Trophoblast cell (in vitro differentiated cells and primary cell): Measurements from ENCODE around the gene SEMA6C.

ENCODE experiments used
- DNase-seq, 2 donors: peaks; one replicate each; pipeline ENCODE4 v3.0.0-alpha.2; 2016
- H2AFZ ChIP-seq: 2 replicates; pipeline ENCODE4 v1.6.1; 2013; ENCODE audit warnings: low read length, moderate library complexity, mild to moderate bottlenecking; ENCODE audit not compliant: insufficient read depth, poor library complexity
- H2AK5ac ChIP-seq: 2 replicates; pipeline ENCODE4 v1.6.1; 2013; ENCODE audit warnings: mild to moderate bottlenecking, low read length
- H2BK120ac ChIP-seq: 2 replicates; pipeline ENCODE4 v1.6.1; 2013; ENCODE audit warnings: low read length, mild to moderate bottlenecking, moderate library complexity; ENCODE audit not compliant: insufficient read depth, poor library complexity
- H2BK12ac ChIP-seq: 2 replicates; pipeline ENCODE4 v1.6.1; 2013; ENCODE audit warnings: mild to moderate bottlenecking, low read length, moderate library complexity
- H2BK5ac ChIP-seq: 2 replicates; pipeline ENCODE4 v1.6.1; 2013; ENCODE audit warnings: low read length, low read depth, moderate library complexity, mild to moderate bottlenecking; ENCODE audit not compliant: poor library complexity
- H3K14ac ChIP-seq: 2 replicates; pipeline ENCODE4 v1.6.1; 2013; ENCODE audit warnings: mild to moderate bottlenecking, low read length
- H3K18ac ChIP-seq: 2 replicates; pipeline ENCODE4 v1.6.1; 2013; ENCODE audit warnings: mild to moderate bottlenecking, low read length
- H3K23ac ChIP-seq: 2 replicates; pipeline ENCODE4 v1.6.1; 2013; ENCODE audit warnings: low read length
- H3K27ac ChIP-seq: 2 replicates; pipeline ENCODE4 v1.5.1; 2013; ENCODE audit warnings: low read depth, mild to moderate bottlenecking, inconsistent platforms, low read length, moderate library complexity
- H3K27me3 ChIP-seq: 2 replicates; pipeline ENCODE4 v1.6.1; 2013; ENCODE audit warnings: inconsistent platforms, mild to moderate bottlenecking, low read length, moderate library complexity; ENCODE audit not compliant: insufficient read depth
- H3K36me3 ChIP-seq, 2 experiments: 1 replicate in 1 of 2; 2 replicates in 1 of 2; pipeline ENCODE4 v1.6.1; 2013; ENCODE audit warnings: low read length in 2 of 2, mild to moderate bottlenecking in 2 of 2, moderate library complexity in 1 of 2; ENCODE audit not compliant: insufficient read depth in 2 of 2, control insufficient read depth in 1 of 2
- H3K4ac ChIP-seq: 2 replicates; pipeline ENCODE4 v1.6.1; 2013; ENCODE audit warnings: low read depth, mild to moderate bottlenecking, low read length, moderate library complexity
- H3K4me1 ChIP-seq, 2 experiments: 1 replicate in 1 of 2; 2 replicates in 1 of 2; pipeline ENCODE4 v1.6.1; 2013; ENCODE audit warnings: low read length in 2 of 2, mild to moderate bottlenecking in 2 of 2, moderate library complexity in 1 of 2; ENCODE audit not compliant: insufficient read depth in 2 of 2, control insufficient read depth in 1 of 2
- H3K4me2 ChIP-seq: 2 replicates; pipeline ENCODE4 v1.6.1; 2013; ENCODE audit warnings: inconsistent platforms, mild to moderate bottlenecking, low read length, moderate library complexity
- H3K4me3 ChIP-seq: 2 replicates; pipeline ENCODE4 v1.5.1; 2013; ENCODE audit warnings: mild to moderate bottlenecking, low read depth, low read length, inconsistent platforms
- H3K79me1 ChIP-seq: one replicate; pipeline ENCODE4 v1.6.1; 2013; ENCODE audit warnings: low read length
- H3K79me2 ChIP-seq: 2 replicates; pipeline ENCODE4 v1.6.1; 2013; ENCODE audit warnings: low read length, mild to moderate bottlenecking; ENCODE audit not compliant: control insufficient read depth, insufficient read depth, poor library complexity
- H3K9ac ChIP-seq: 2 replicates; pipeline ENCODE4 v1.6.1; 2013; ENCODE audit warnings: mild to moderate bottlenecking, low read length
- H3K9me3 ChIP-seq: 2 replicates; pipeline ENCODE4 v1.6.1; 2013; ENCODE audit warnings: low read depth, mild to moderate bottlenecking, control low read depth, inconsistent platforms, low read length; ENCODE audit not compliant: insufficient read depth
- H4K12ac ChIP-seq: 2 replicates; pipeline ENCODE4 v1.6.1; 2013; ENCODE audit warnings: low read depth, mild to moderate bottlenecking, low read length, moderate library complexity
- H4K8ac ChIP-seq: 2 replicates; pipeline ENCODE4 v1.6.1; 2013; ENCODE audit warnings: low read depth, mild to moderate bottlenecking, low read length, moderate library complexity
- H4K91ac ChIP-seq: one replicate; pipeline ENCODE4 v1.6.1; 2013; ENCODE audit warnings: low read depth, mild to moderate bottlenecking, low read length, moderate library complexity
- WGBS: extraction: QIAGEN DNeasy Blood & Tissue Kit; methylation state at CpG from one replicate; pipeline ENCODE4 v1.1.7; 2013; ENCODE audit warnings: missing lambda C conversion rate; ENCODE audit not compliant: insufficient read length, insufficient coverage; ENCODE audit errors: extremely low coverage; 5-methylcytosine and 5-hydroxymethylcytosine counted together

The SEMA6C gene

GRCh38 chr1:151137789-151138188 lies 8.6 kb downstream of the SEMA6C start:
- Histone ChIP-seq H4K12ac (no peak overlapping the region), H3K79me1 (no peaks in the 10 kb centered on the region), H3K4me1 (peaks cover 0 to 6% of the 10 kb centered on the region in 2 experiments), H3K18ac (no peak overlapping the region), H3K14ac (no peak overlapping the region), H2AFZ (no peak overlapping the region), H2AK5ac (no peak overlapping the region), H3K79me2 (no peaks in the 10 kb centered on the region), H3K4ac (no peak overlapping the region), H3K9ac (no peak overlapping the region), H3K9me3 (peaks cover 7% of the 10 kb centered on the region), H2BK12ac (no peak overlapping the region), H4K91ac (no peak overlapping the region), H3K36me3 (peaks cover 0 to 3% of the 10 kb centered on the region in 2 experiments), H3K27me3 (peaks cover 13% of the 10 kb centered on the region), H3K27ac (no peak overlapping the region), H4K8ac (no peak overlapping the region), H3K4me2 (no peak overlapping the region), H2BK5ac (no peak overlapping the region), H3K4me3 (no peak overlapping the region), H3K23ac (no peak overlapping the region), H2BK120ac (no peak overlapping the region)
- no peak for DNase-seq
- no CpG with 5 or more reads among the region's 7 CpGs for WGBS

- Histone ChIP-seq H3K79me1 (peaks cover 2% of the 10 kb centered on the region), H3K4me3 (no peak overlapping the region), H3K9me3 (peaks cover 7% of the 10 kb centered on the region), H3K9ac (no peak overlapping the region), H3K36me3 (peaks cover 0 to 3% of the 10 kb centered on the region in 2 experiments), H2BK5ac (no peak overlapping the region), H3K4ac (no peak overlapping the region), H4K8ac (no peak overlapping the region), H2AFZ (no peak overlapping the region), H3K14ac (no peak overlapping the region), H3K79me2 (no peaks in the 10 kb centered on the region), H4K91ac (no peak overlapping the region), H3K27ac (no peak overlapping the region), H2BK120ac (no peak overlapping the region), H3K18ac (no peak overlapping the region), H3K27me3 (peaks cover 22% of the 10 kb centered on the region), H4K12ac (no peak overlapping the region), H2BK12ac (no peak overlapping the region), H3K4me1 (peaks cover 10 to 15% of the 10 kb centered on the region in 2 experiments), H2AK5ac (no peak overlapping the region), H3K23ac (no peak overlapping the region), H3K4me2 (no peak overlapping the region)
- whole genome bisulfite sequencing = no CpG with 5 or more reads among the region's 12 CpGs
- no peak for DNase-seq
These were observed 10.7 kb downstream of the SEMA6C start for GRCh38 chr1:151135433-151136385.

- H3K18ac ChIP-seq = no peak overlapping the region
- no peak overlapping the region for H2BK120ac ChIP-seq
- H3K4ac ChIP-seq = no peak overlapping the region
- peaks cover 10 to 15% of the 10 kb centered on the region in 2 experiments for H3K4me1 ChIP-seq
- H3K36me3 ChIP-seq = peaks cover 0 to 3% of the 10 kb centered on the region in 2 experiments
- H2BK5ac ChIP-seq = no peak overlapping the region
- H2BK12ac ChIP-seq = no peak overlapping the region
- no peak overlapping the region for H3K27ac ChIP-seq
- no peak overlapping the region for H3K9ac ChIP-seq
- no peak overlapping the region for H2AK5ac ChIP-seq
- no peak overlapping the region for H2AFZ ChIP-seq
- H3K9me3 ChIP-seq = peaks cover 7% of the 10 kb centered on the region
- H4K91ac ChIP-seq = no peak overlapping the region
- peaks cover 22% of the 10 kb centered on the region for H3K27me3 ChIP-seq
- no peak overlapping the region for H3K4me3 ChIP-seq
- H3K79me2 ChIP-seq = no peaks in the 10 kb centered on the region
- H3K23ac ChIP-seq = no peak overlapping the region
- H4K12ac ChIP-seq = no peak overlapping the region
- no CpG with 5 or more reads among the region's 7 CpGs for WGBS
- DNase-seq = no peak
- H3K79me1 ChIP-seq = peaks cover 2% of the 10 kb centered on the region
- no peak overlapping the region for H3K14ac ChIP-seq
- no peak overlapping the region for H4K8ac ChIP-seq
- H3K4me2 ChIP-seq = no peak overlapping the region
These were observed 11.4 kb downstream of the SEMA6C start for GRCh38 chr1:151134991-151135390.

- no peak overlapping the region for H2BK5ac ChIP-seq
- no peak overlapping the region for H3K14ac ChIP-seq
- DNase-seq = no peak
- no peak overlapping the region for H4K12ac ChIP-seq
- H2BK120ac ChIP-seq = no peak overlapping the region
- no peak overlapping the region for H2AK5ac ChIP-seq
- peaks cover 7% of the 10 kb centered on the region for H3K9me3 ChIP-seq
- H3K27me3 ChIP-seq = peaks cover 22% of the 10 kb centered on the region
- peaks cover 10 to 15% of the 10 kb centered on the region in 2 experiments for H3K4me1 ChIP-seq
- H2AFZ ChIP-seq = no peak overlapping the region
- no peak overlapping the region for H3K4ac ChIP-seq
- no peak overlapping the region for H4K91ac ChIP-seq
- WGBS = no CpG with 5 or more reads among the region's 3 CpGs
- H3K23ac ChIP-seq = no peak overlapping the region
- H3K18ac ChIP-seq = no peak overlapping the region
- H3K79me1 ChIP-seq = peaks cover 2% of the 10 kb centered on the region
- H2BK12ac ChIP-seq = no peak overlapping the region
- no peak overlapping the region for H3K4me3 ChIP-seq
- no peak overlapping the region for H3K27ac ChIP-seq
- H3K79me2 ChIP-seq = no peaks in the 10 kb centered on the region
- no peak overlapping the region for H3K9ac ChIP-seq
- no peak overlapping the region for H4K8ac ChIP-seq
- H3K4me2 ChIP-seq = no peak overlapping the region
- H3K36me3 ChIP-seq = peaks cover 0 to 3% of the 10 kb centered on the region in 2 experiments
These were observed 12.0 kb downstream of the SEMA6C start for GRCh38 chr1:151134396-151134795.
